HG03135 (cell line): ENCODE data around the gene CFLAR.
"Not testable (repeated sequence)": the region's sequence is repeated elsewhere in the genome, so short reads cannot be mapped to it uniquely, and the experiment has no call there.

Experiments used
- ATAC-seq: cut with Tn5 transposase; IDR thresholded peaks from one replicate; pipeline ENCODE4 v1.9.1; 2021; ENCODE audit warnings: mild to moderate bottlenecking, moderate library complexity; ENCODE audit not compliant: unreplicated experiment

CFLAR gene

GRCh38 chr2:201116115-201116958 is at the start of gene CFLAR:
TSS of gene CFLAR (plus strand) at chr2:201116164. CDS start at chr2:201129866, 13,702 bp downstream.
- peak; percentile 24 for ATAC-seq

GRCh38 chr2:201070948-201071478 is 45.0 kb upstream of the CFLAR start:
- ATAC-seq, result peak; percentile 19

GRCh38 chr2:201071479-201072200 is 44.3 kb upstream of the CFLAR start, which contains the start of the genes HYCC2 and NDUFB3:
TSS of gene HYCC2 (minus strand) at chr2:201071671. CDS start at chr2:201024009, 47,662 bp downstream.
TSS of gene NDUFB3 (plus strand) at chr2:201072001. CDS start at chr2:201078883, 6,882 bp downstream.
- ATAC-seq, result peak; percentile 96

GRCh38 chr2:201072201-201072530 is 43.8 kb upstream of the CFLAR start:
- peak; percentile 2 for ATAC-seq

- ATAC-seq, result no peak
Measured at GRCh38 chr2:201073071-201073470, 42.9 kb upstream of the CFLAR start.

- no peak for ATAC-seq
Measured at GRCh38 chr2:201074996-201075395, 41.0 kb upstream of the CFLAR start.

GRCh38 chr2:201084863-201085262 is 31.1 kb upstream of the CFLAR start:
- no peak for ATAC-seq

- ATAC-seq, result no peak
Measured at GRCh38 chr2:201090574-201090973, 25.4 kb upstream of the CFLAR start.

GRCh38 chr2:201093573-201093972 is 22.4 kb upstream of the CFLAR start:
- ATAC-seq, result no peak

GRCh38 chr2:201100497-201100896 is 15.5 kb upstream of the CFLAR start:
- ATAC-seq, result no peak

- ATAC-seq, result no peak
Measured at GRCh38 chr2:201105759-201106158, 10.2 kb upstream of the CFLAR start.

- ATAC-seq, result no peak
Measured at GRCh38 chr2:201107624-201108023, 8.3 kb upstream of the CFLAR start.

- ATAC-seq, result no peak
Measured at GRCh38 chr2:201108341-201108740, 7.6 kb upstream of the CFLAR start.

- ATAC-seq, result no peak
Measured at GRCh38 chr2:201109186-201109585, 6.8 kb upstream of the CFLAR start.

- ATAC-seq, result no peak
Measured at GRCh38 chr2:201110615-201111014, 5.3 kb upstream of the CFLAR start.

- ATAC-seq, result no peak
Measured at GRCh38 chr2:201111096-201111495, 4.9 kb upstream of the CFLAR start.

- no peak for ATAC-seq
Measured at GRCh38 chr2:201114350-201114749, 1.6 kb upstream of the CFLAR start.

- ATAC-seq, result no peak
Measured at GRCh38 chr2:201114846-201115245, 1.1 kb upstream of the CFLAR start.

GRCh38 chr2:201116959-201117734 is 1.2 kb downstream of the CFLAR start:
- peak; percentile 29 for ATAC-seq

- not testable (repeated sequence) for ATAC-seq
Measured at GRCh38 chr2:201117735-201118094, 1.8 kb downstream of the CFLAR start.
